GM12892 (cell line): ENCODE results near the gene SLC2A9.

Experiments used
- POLR2AphosphoS5 ChIP-seq: IDR thresholded peaks from 2 replicates; pipeline ENCODE4 v1.6.1; 2011; ENCODE audit warnings: low read depth, low read length, control low read depth
- TAF1 ChIP-seq: IDR thresholded peaks from 2 replicates; pipeline ENCODE4 v1.6.1; 2011; ENCODE audit warnings: low read depth, mild to moderate bottlenecking, control low read depth, low read length, borderline replicate concordance

- TF ChIP-seq TAF1, result no peak
- no peak for TF ChIP-seq POLR2AphosphoS5
These were observed 104.4 kb downstream of the SLC2A9 start for GRCh38 chr4:9916937-9917336.
